Activated CD8-positive, alpha-beta T cell treated with anti-CD3 and anti-CD28 coated beads for 36 hours (primary cell): ENCODE results near the gene ZNF766. TPM values are rescaled to one million over a fixed set of nuclear protein-coding genes. Genes with fewer than 3 reads are reported as not detected.
A peak's percentile ranks its signal among the peaks of the same experiment; 100 is the strongest.

Experiments used
- ATAC-seq: fragments of 200-7000 bp; cut with Tn5 transposase; one replicate; pipeline ENCODE4 v1.10.0; 2021; ENCODE audit warnings: mild to moderate bottlenecking, moderate library complexity
- CTCF ChIA-PET: fragments of 350-600 bp; sonication (Branson Sonifier 250); formaldehyde crosslinking; loops from one replicate; lab custom pipeline; 2021; ENCODE audit warnings: antibody characterized with exemption; lab: Charles Lee
- POLR2A ChIA-PET: fragments of 350-600 bp; sonication (Branson Sonifier 250); formaldehyde crosslinking; loops from one replicate; lab custom pipeline; 2021; ENCODE audit warnings: antibody characterized with exemption; lab: Charles Lee
- DNase-seq: peaks from one replicate; pipeline ENCODE4 v3.0.0-alpha.2; 2020
- H3K27ac Mint-ChIP-seq: one replicate; pipeline ENCODE4 v1.8.0; 2021; ENCODE audit warnings: mild to moderate bottlenecking, mixed read lengths
- H3K27me3 Mint-ChIP-seq: one replicate; pipeline ENCODE4 v1.8.0; 2021; ENCODE audit warnings: mixed read lengths
- H3K36me3 Mint-ChIP-seq: one replicate; pipeline ENCODE4 v1.8.0; 2021; ENCODE audit warnings: low read depth, mixed read lengths
- H3K4me1 Mint-ChIP-seq: one replicate; pipeline ENCODE4 v1.8.0; 2021; ENCODE audit warnings: low read depth, mixed read lengths
- H3K4me3 Mint-ChIP-seq: one replicate; pipeline ENCODE4 v1.8.0; 2021; ENCODE audit warnings: mild to moderate bottlenecking, moderate library complexity, mixed read lengths
- H3K9me3 Mint-ChIP-seq: one replicate; pipeline ENCODE4 v1.8.0; 2021; ENCODE audit warnings: mixed read lengths
- CTCF ChIP-seq: fragments of 200-600 bp; IDR thresholded peaks from one replicate; pipeline ENCODE4 v1.8.0; 2022; ENCODE audit warnings: antibody characterized with exemption, mild to moderate bottlenecking
- intact Hi-C: fragments of 100-400 bp; cut with micrococcal nuclease; formaldehyde crosslinking; loops from one replicate; pipeline ENCODE4 v1.10.0; 2022
- total RNA-seq, 2 experiments: library from RNA; stranded (reverse); gene quantifications; one replicate each; pipeline ENCODE4 v1.2.3, GENCODE V29; 2021

The ZNF766 gene
- total RNA-seq, 2 experiments from 2014 or later: 30.7 to 32.9 TPM

GRCh38 chr19:52270266-52270885 lies 989 bp downstream of the ZNF766 start:
- CTCF ChIA-PET: no interaction called here
- DNase-seq: peak; percentile 10
- Mint-ChIP-seq H3K36me3 (peaks cover 49% of the 10 kb centered on the region), H3K27me3 (no peaks in the 10 kb centered on the region), H3K9me3 (peaks cover 20% of the 10 kb centered on the region), H3K27ac (peak overlapping the region; percentile 96), H3K4me1 (peaks cover 40% of the 10 kb centered on the region), H3K4me3 (peak overlapping the region; percentile 99)
- ATAC-seq: no peak
- TF ChIP-seq CTCF: no peak
- intact Hi-C loops: no loop called here
- POLR2A ChIA-PET: no interaction called here

DNA sequence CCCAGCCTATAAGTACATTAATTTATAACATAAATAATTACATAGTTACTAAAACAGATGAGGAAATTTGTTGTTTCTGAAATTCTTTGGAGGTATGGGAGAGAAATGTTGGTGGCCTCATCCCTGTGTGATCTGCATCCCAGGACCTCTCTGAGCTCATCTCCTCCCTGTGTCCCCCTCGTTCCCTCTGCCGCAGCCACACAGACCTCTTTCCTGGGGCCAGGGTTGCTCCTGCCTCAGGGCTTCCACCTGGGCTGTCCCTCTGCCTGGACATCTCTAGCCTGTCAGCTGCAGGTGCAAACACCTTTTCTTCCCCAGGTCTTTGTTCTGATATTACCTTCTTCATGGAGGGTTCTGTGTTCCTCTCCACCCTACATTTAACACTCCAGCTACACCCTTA lies 3.9 kb downstream of the ZNF766 start:
- no peaks in the 10 kb centered on the region for H3K27me3 Mint-ChIP-seq
- DNase-seq: no peak
- H3K4me1 Mint-ChIP-seq: peaks cover 57% of the 10 kb centered on the region
- H3K9me3 Mint-ChIP-seq: peaks cover 31% of the 10 kb centered on the region
- ATAC-seq: no peak
- peak overlapping the region; percentile 0 for H3K27ac Mint-ChIP-seq
- no peak overlapping the region for H3K4me3 Mint-ChIP-seq
- H3K36me3 Mint-ChIP-seq: peaks cover 76% of the 10 kb centered on the region
- ChIA-PET POLR2A (no interaction called here), CTCF (interaction anchor here (1.3 kb wide), 1 partner anchor 36 kb away, joined by 4 read pairs; no protein-coding TSS in a partner anchor)
- intact Hi-C loops: no loop called here
- no peak for TF ChIP-seq CTCF

DNA sequence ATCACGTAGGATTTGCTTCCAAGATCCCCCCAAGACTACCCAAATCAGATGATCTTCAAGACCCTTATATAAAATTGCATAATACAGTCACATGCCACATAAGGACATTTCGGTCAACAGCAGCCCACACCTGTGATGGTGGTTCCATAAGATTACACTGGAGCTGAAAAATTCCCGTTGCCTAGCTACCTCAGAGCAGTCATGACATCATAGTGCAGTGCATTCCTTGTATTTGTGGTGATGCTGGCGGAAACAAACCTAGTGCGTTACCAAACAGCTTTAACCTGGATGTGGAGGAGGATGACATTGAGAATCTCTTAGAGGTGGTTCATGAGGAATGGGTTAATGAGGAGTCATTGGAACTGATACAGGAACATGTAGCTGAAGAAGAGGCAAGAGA lies 4.8 kb downstream of the ZNF766 start:
- Mint-ChIP-seq H3K4me1 (peaks cover 61% of the 10 kb centered on the region), H3K9me3 (peaks cover 36% of the 10 kb centered on the region), H3K27me3 (no peaks in the 10 kb centered on the region), H3K27ac (no peak overlapping the region), H3K36me3 (peaks cover 85% of the 10 kb centered on the region), H3K4me3 (no peak overlapping the region)
- ATAC-seq (no peak), DNase-seq (no peak)
- no peak for TF ChIP-seq CTCF
- intact Hi-C loops: no loop called here
- ChIA-PET CTCF (interaction anchor here (1.3 to 1.6 kb wide), 2 partner anchors 9 to 37 kb away, joined by 3 to 4 read pairs; no protein-coding TSS in a partner anchor), POLR2A (no interaction called here)

- peaks cover 39% of the 10 kb centered on the region for H3K9me3 Mint-ChIP-seq
Observed at GRCh38 chr19:52275988-52276387, 6.6 kb downstream of the ZNF766 start.

More at GRCh38 chr19:52275988-52276387, 6.6 kb downstream of the ZNF766 start:
- Mint-ChIP-seq H3K4me1 (peaks cover 53% of the 10 kb centered on the region), H3K27ac (no peak overlapping the region), H3K27me3 (no peaks in the 10 kb centered on the region), H3K36me3 (peaks cover 81% of the 10 kb centered on the region), H3K4me3 (no peak overlapping the region)
- ChIA-PET POLR2A (no interaction called here), CTCF (interaction anchor here (1.6 kb wide), 1 partner anchor 11 kb away, joined by 3 read pairs; no protein-coding TSS in a partner anchor)
- TF ChIP-seq CTCF: no peak
- intact Hi-C loops: no loop called here
- no peak for ATAC-seq
- no peak for DNase-seq
